SK-N-SH treated with all-trans-retinoic acid at 6 μM for 48 hours (cell line): Measurements from ENCODE around the gene SFRP4.
A peak's percentile ranks its signal among the peaks of the same experiment; 100 is the strongest.

Experiments
- ATAC-seq: fragments of 200-7000 bp; cut with Tn5 transposase; 3 replicates; pipeline ENCODE4 v1.9.1; 2020; ENCODE audit warnings: mild to moderate bottlenecking, moderate library complexity
- ARNTL ChIP-seq: fragments of 450-650 bp; formaldehyde crosslinking; IDR thresholded peaks from 2 replicates; pipeline ENCODE4 v1.5.0; 2020; ENCODE audit warnings: low read depth, mild to moderate bottlenecking, moderate library complexity, borderline replicate concordance
- BACH2 ChIP-seq: fragments of 250-450 bp; sonication (Bioruptor Pico); IDR thresholded peaks from 2 replicates; pipeline ENCODE4 v1.9.0; 2021; ENCODE audit warnings: mild to moderate bottlenecking, borderline replicate concordance
- CSDC2 ChIP-seq: fragments of 250-450 bp; sonication (Bioruptor Pico); IDR thresholded peaks from 2 replicates; pipeline ENCODE4 v1.5.0; 2020; ENCODE audit warnings: mild to moderate bottlenecking, moderate library complexity
- ESRRG ChIP-seq: fragments of 250-450 bp; sonication (Bioruptor Pico); IDR thresholded peaks from 2 replicates; pipeline ENCODE4 v1.6.1; 2021; ENCODE audit warnings: mild to moderate bottlenecking
- GLIS3 ChIP-seq: fragments of 250-450 bp; sonication (Bioruptor Pico); IDR thresholded peaks from 2 replicates; pipeline ENCODE4 v1.5.0; 2020; ENCODE audit warnings: mild to moderate bottlenecking, moderate library complexity
- ISL1 ChIP-seq: fragments of 250-450 bp; sonication (Bioruptor Pico); IDR thresholded peaks from 2 replicates; pipeline ENCODE4 v2.1.2; 2022; ENCODE audit warnings: mild to moderate bottlenecking, moderate library complexity
- OSR1 ChIP-seq: fragments of 250-450 bp; sonication (Bioruptor Pico); IDR thresholded peaks from 2 replicates; pipeline ENCODE4 v1.8.0; 2022; ENCODE audit warnings: moderate library complexity, mild to moderate bottlenecking, inconsistent platforms
- PPARA ChIP-seq: fragments of 250-450 bp; sonication (Bioruptor Pico); IDR thresholded peaks from 2 replicates; pipeline ENCODE4 v1.5.0; 2020; ENCODE audit warnings: mild to moderate bottlenecking, borderline replicate concordance
- TCF4 ChIP-seq: fragments of 250-450 bp; sonication (Bioruptor Pico); IDR thresholded peaks from 2 replicates; pipeline ENCODE4 v1.8.0; 2021; ENCODE audit warnings: mild to moderate bottlenecking, moderate library complexity, borderline replicate concordance
- TOX ChIP-seq: fragments of 250-450 bp; sonication (Bioruptor Pico); IDR thresholded peaks from 2 replicates; pipeline ENCODE4 v1.8.0; 2021; ENCODE audit warnings: mild to moderate bottlenecking, moderate library complexity, borderline replicate concordance
- ZC3H10 ChIP-seq: fragments of 250-450 bp; sonication (Bioruptor Pico); IDR thresholded peaks from 2 replicates; pipeline ENCODE4 v1.5.1; 2021; ENCODE audit warnings: mild to moderate bottlenecking, moderate library complexity
- ZFP30 ChIP-seq: fragments of 450-650 bp; formaldehyde crosslinking; IDR thresholded peaks from 2 replicates; pipeline ENCODE4 v1.5.0; 2022; ENCODE audit warnings: mild to moderate bottlenecking, moderate library complexity
- ZNF565 ChIP-seq: fragments of 450-650 bp; formaldehyde crosslinking; conservative IDR thresholded peaks from 2 replicates; pipeline ENCODE4 v1.5.0; 2020; ENCODE audit warnings: low read depth, mild to moderate bottlenecking, moderate library complexity
- ZNF70 ChIP-seq: fragments of 450-650 bp; formaldehyde crosslinking; IDR thresholded peaks from 2 replicates; pipeline ENCODE4 v1.5.0; 2020; ENCODE audit warnings: mild to moderate bottlenecking, moderate library complexity
- ZNF8 ChIP-seq: fragments of 450-650 bp; formaldehyde crosslinking; IDR thresholded peaks from 2 replicates; pipeline ENCODE4 v1.5.0; 2020; ENCODE audit warnings: mild to moderate bottlenecking, moderate library complexity
- TF ChIP-seq, protein P1 (sequence below): fragments of 250-450 bp; sonication (Bioruptor Pico); IDR thresholded peaks from 2 replicates; pipeline ENCODE4 v1.5.1; 2020; ENCODE audit warnings: low read depth, mild to moderate bottlenecking, moderate library complexity
- TF ChIP-seq, protein P2 (sequence below): fragments of 250-450 bp; sonication (Bioruptor Pico); IDR thresholded peaks from 2 replicates; pipeline ENCODE4 v1.8.0; 2020; ENCODE audit warnings: mild to moderate bottlenecking, moderate library complexity, borderline replicate concordance
- TF ChIP-seq, protein P3 (sequence below): fragments of 250-450 bp; sonication (Bioruptor Pico); IDR thresholded peaks from 2 replicates; pipeline ENCODE4 v1.5.1; 2021; ENCODE audit warnings: mild to moderate bottlenecking, moderate library complexity
- TF ChIP-seq, protein P4 (sequence below): fragments of 250-450 bp; sonication (Bioruptor Pico); IDR thresholded peaks from 2 replicates; pipeline ENCODE4 v1.8.0; 2021; ENCODE audit warnings: low read depth, mild to moderate bottlenecking, moderate library complexity, borderline replicate concordance

The SFRP4 gene

DNA sequence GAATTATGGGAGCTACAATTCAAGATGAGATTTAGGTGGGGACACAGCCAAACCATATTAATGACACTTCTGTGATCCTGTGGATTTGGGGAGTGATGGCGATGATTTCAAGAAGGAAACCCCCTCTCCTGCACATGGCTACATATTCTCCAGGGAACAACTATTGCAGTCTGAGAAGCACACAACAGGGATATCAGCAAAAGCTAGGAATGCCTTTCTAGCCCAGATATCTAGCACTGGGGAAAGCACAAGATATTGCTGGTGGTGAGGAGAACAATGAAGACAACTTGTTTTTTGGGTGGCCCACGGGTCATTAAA is 28.1 kb upstream of the SFRP4 start (continued):
- TF ChIP-seq GLIS3 (CRISPR knock-in tag) = no peak

DNA sequence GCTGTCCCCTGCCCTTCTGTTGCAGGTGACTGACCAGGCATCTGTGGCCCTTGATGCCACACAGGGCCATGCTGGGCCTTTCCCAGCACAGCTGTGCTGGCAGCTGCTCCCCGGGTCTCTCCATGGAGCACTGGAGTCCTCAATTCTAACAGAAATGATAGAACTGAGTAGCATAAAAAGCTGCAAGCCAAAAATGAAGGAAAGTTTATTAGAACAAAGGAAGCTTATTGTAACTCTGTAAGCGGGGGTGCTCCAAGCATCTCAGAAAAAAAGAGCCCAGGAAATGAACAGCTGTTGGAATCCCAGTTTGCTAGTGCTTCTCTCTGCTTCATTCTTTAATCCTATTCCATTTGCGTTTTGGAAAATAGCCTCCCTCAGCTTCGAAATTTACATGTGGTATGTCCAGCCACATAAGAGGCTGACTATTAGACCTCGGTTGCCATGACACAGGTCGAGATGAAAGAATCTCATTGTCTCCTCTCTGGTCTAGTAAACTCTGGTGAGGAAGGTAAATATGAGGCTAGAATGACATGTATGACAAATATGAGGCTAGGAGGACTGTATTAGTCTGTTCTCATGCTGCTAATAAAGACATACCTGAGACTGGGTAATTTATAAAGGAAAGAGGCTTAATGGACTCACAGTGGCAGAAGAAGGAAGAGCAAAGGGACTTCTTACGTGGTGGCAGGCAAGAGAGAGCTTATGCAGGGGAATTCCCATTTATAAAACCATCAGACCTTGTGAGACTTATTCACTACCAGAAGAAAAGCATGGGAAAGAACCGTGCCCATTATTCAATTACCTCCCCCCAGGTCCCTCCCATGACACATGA is 27.5 kb upstream of the SFRP4 start:
- TF ChIP-seq, protein P1, sequence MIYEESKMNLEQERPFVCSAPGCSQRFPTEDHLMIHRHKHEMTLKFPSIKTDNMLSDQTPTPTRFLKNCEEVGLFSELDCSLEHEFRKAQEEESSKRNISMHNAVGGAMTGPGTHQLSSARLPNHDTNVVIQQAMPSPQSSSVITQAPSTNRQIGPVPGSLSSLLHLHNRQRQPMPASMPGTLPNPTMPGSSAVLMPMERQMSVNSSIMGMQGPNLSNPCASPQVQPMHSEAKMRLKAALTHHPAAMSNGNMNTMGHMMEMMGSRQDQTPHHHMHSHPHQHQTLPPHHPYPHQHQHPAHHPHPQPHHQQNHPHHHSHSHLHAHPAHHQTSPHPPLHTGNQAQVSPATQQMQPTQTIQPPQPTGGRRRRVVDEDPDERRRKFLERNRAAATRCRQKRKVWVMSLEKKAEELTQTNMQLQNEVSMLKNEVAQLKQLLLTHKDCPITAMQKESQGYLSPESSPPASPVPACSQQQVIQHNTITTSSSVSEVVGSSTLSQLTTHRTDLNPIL = no peak
- no peak for TF ChIP-seq CSDC2
- peak; percentile 75 for TF ChIP-seq ZNF8 (CRISPR knock-in tag)
- no peak for ATAC-seq

DNA sequence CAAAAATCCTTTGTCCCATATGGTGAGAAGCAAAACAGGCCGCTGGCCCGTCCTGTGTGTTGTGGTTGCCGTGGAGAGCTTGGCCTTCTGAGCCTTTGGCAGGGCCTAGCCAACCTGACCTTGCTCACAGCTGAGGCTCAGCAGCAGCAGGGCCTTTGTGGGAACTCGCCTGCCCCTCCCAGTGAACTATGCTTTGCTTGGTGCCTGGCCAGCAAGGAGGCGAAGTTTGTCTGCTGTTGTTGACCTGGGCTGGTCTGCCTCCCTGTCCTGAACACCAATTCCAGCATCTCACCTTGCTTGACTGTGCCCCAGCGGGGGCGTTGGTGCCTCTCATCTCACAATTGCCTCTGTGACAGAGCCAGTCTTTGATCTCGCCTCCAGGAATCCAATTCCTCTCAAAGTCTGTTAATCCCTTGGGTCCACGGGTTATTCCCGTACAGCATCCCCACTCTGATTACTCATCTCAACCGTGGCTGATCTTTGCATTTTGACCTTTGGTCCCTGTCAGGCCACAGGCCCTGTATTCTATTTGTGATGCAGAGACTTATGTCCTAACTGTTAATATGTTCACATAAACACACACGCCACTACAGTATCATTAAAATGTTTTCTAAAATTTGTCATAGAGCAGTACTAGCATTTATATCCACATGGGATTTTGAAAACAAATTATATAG is 26.5 kb upstream of the SFRP4 start:
- peak; percentile 51 for ATAC-seq
- TF ChIP-seq TCF4 (CRISPR knock-in tag) (no peak), ISL1 (CRISPR knock-in tag) (no peak), ZC3H10 (no peak), CSDC2 (no peak), ZNF565 (CRISPR knock-in tag) (no peak), GLIS3 (CRISPR knock-in tag) (no peak), ARNTL (CRISPR knock-in tag) (no peak), ZNF8 (CRISPR knock-in tag) (no peak), ZNF70 (CRISPR knock-in tag) (no peak)
- TF ChIP-seq, protein P2, sequence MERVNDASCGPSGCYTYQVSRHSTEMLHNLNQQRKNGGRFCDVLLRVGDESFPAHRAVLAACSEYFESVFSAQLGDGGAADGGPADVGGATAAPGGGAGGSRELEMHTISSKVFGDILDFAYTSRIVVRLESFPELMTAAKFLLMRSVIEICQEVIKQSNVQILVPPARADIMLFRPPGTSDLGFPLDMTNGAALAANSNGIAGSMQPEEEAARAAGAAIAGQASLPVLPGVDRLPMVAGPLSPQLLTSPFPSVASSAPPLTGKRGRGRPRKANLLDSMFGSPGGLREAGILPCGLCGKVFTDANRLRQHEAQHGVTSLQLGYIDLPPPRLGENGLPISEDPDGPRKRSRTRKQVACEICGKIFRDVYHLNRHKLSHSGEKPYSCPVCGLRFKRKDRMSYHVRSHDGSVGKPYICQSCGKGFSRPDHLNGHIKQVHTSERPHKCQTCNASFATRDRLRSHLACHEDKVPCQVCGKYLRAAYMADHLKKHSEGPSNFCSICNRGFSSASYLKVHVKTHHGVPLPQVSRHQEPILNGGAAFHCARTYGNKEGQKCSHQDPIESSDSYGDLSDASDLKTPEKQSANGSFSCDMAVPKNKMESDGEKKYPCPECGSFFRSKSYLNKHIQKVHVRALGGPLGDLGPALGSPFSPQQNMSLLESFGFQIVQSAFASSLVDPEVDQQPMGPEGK (CRISPR knock-in tag) = no peak
- TF ChIP-seq, protein P3, sequence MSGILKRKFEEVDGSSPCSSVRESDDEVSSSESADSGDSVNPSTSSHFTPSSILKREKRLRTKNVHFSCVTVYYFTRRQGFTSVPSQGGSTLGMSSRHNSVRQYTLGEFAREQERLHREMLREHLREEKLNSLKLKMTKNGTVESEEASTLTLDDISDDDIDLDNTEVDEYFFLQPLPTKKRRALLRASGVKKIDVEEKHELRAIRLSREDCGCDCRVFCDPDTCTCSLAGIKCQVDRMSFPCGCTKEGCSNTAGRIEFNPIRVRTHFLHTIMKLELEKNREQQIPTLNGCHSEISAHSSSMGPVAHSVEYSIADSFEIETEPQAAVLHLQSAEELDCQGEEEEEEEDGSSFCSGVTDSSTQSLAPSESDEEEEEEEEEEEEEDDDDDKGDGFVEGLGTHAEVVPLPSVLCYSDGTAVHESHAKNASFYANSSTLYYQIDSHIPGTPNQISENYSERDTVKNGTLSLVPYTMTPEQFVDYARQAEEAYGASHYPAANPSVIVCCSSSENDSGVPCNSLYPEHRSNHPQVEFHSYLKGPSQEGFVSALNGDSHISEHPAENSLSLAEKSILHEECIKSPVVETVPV = no peak

DNA sequence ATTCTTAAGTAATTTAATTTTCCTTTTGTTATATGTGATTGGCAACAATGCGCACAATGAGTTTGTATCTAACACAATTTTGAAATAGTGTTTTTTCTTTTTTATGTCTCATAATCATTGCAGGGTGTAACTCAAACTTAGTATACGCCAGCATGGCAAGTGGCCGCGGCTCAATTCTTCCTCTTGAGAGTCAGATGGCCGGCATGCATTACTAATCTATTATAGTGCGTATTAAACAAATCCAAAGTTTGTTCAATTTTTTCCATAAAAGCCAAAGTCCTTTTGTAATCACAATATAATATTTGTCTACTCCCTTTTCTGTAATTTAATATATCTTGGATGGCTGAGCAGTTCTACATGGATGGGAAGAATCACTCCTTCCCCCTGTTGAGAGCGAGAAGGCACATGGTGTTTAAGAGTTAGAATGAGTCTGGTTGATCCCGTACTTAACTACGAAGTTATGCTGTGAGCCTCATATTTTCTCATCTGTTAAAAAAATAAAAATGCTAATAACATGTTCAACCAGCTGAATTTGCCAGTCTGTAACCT is 16.5 kb upstream of the SFRP4 start:
- TF ChIP-seq ZFP30 (CRISPR knock-in tag) = no peak
- no peak for TF ChIP-seq TOX
- TF ChIP-seq OSR1 (CRISPR knock-in tag) = no peak
- no peak for TF ChIP-seq BACH2 (CRISPR knock-in tag)
- TF ChIP-seq ZNF8 (CRISPR knock-in tag) = no peak
- no peak for TF ChIP-seq PPARA (CRISPR knock-in tag)
- no peak for TF ChIP-seq ISL1 (CRISPR knock-in tag)
- TF ChIP-seq, protein P4, sequence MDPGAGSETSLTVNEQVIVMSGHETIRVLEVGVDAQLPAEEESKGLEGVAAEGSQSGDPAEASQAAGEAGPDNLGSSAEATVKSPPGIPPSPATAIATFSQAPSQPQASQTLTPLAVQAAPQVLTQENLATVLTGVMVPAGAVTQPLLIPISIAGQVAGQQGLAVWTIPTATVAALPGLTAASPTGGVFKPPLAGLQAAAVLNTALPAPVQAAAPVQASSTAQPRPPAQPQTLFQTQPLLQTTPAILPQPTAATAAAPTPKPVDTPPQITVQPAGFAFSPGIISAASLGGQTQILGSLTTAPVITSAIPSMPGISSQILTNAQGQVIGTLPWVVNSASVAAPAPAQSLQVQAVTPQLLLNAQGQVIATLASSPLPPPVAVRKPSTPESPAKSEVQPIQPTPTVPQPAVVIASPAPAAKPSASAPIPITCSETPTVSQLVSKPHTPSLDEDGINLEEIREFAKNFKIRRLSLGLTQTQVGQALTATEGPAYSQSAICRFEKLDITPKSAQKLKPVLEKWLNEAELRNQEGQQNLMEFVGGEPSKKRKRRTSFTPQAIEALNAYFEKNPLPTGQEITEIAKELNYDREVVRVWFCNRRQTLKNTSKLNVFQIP (CRISPR knock-in tag) = no peak
- TF ChIP-seq ZNF70 (CRISPR knock-in tag) = no peak
- TF ChIP-seq CSDC2 = no peak
- no peak for TF ChIP-seq ESRRG (CRISPR knock-in tag)
- TF ChIP-seq, protein P1 = no peak
- TF ChIP-seq, all 23 proteins: peak for 0
- ATAC-seq = no peak
